ENCODE data around the gene MTRFR.
"Not testable (repeated sequence)": the region's sequence is repeated elsewhere in the genome, so short reads cannot be mapped to it uniquely, and the experiment has no call there.

MTRFR gene

GRCh38 chr12:123248996-123249741, 15.9 kb downstream of the MTRFR start:
- DNase-seq (ENCODE audit: low read depth), result not testable (repeated sequence)

- no peak for DNase-seq (ENCODE audit: low read depth)
Observed at GRCh38 chr12:123250471-123251383, 17.5 kb downstream of the MTRFR start.

GRCh38 chr12:123251403-123252076, 18.3 kb downstream of the MTRFR start:
- no peak for DNase-seq (ENCODE audit: low read depth)

GRCh38 chr12:123252365-123252764, 19.1 kb downstream of the MTRFR start:
- not testable (repeated sequence) for DNase-seq (ENCODE audit: low read depth)

- DNase-seq (ENCODE audit: low read depth), result no peak
Observed at GRCh38 chr12:123253641-123254459, 20.6 kb downstream of the MTRFR start.

GRCh38 chr12:123254853-123255446, 21.7 kb downstream of the MTRFR start:
- no peak for DNase-seq (ENCODE audit: low read depth)

GRCh38 chr12:123258593-123258992, 25.4 kb downstream of the MTRFR start:
- no peak for DNase-seq (ENCODE audit: low read depth)

- no peak for DNase-seq (ENCODE audit: low read depth)
Observed at GRCh38 chr12:123260081-123260480, 26.8 kb downstream of the MTRFR start.

- DNase-seq (ENCODE audit: low read depth), result no peak
Observed at GRCh38 chr12:123261196-123261595, 28.0 kb downstream of the MTRFR start.

- DNase-seq (ENCODE audit: low read depth), result no peak
Observed at GRCh38 chr12:123263196-123263817, 30.1 kb downstream of the MTRFR start.

- no peak for DNase-seq (ENCODE audit: low read depth)
Observed at GRCh38 chr12:123264642-123265041, 31.4 kb downstream of the MTRFR start.

- DNase-seq (ENCODE audit: low read depth), result no peak
Observed at GRCh38 chr12:123265851-123266678, 32.8 kb downstream of the MTRFR start.

- no peak for DNase-seq (ENCODE audit: low read depth)
Observed at GRCh38 chr12:123266679-123267277, 33.5 kb downstream of the MTRFR start.

- DNase-seq (ENCODE audit: low read depth), result no peak
Observed at GRCh38 chr12:123267335-123267920, 34.2 kb downstream of the MTRFR start.

- no peak for DNase-seq (ENCODE audit: low read depth)
Observed at GRCh38 chr12:123267991-123268843, 35.0 kb downstream of the MTRFR start.

GRCh38 chr12:123268850-123269249, 35.6 kb downstream of the MTRFR start:
- DNase-seq (ENCODE audit: low read depth), result no peak

- no peak for DNase-seq (ENCODE audit: low read depth)
Observed at GRCh38 chr12:123269395-123269892, 36.2 kb downstream of the MTRFR start.

- DNase-seq (ENCODE audit: low read depth), result no peak
Observed at GRCh38 chr12:123269896-123270213, 36.6 kb downstream of the MTRFR start.

Data from GM04503 (cell line).